Stimulated activated CD4-positive, alpha-beta T cell treated with anti-CD3 and anti-CD28 coated beads, Interleukin-4, amount 100 ng/mL, for 4 hours (primary cell): Measurements from ENCODE around the gene TMEM260.
"Not testable (repeated sequence)": the region's sequence is repeated elsewhere in the genome, so short reads cannot be mapped to it uniquely, and the experiment has no call there.

Source experiments
- DNase-seq, 2 experiments: peaks; one replicate each; pipeline ENCODE4 v3.0.0-alpha.2; 2020

Gene TMEM260

DNA sequence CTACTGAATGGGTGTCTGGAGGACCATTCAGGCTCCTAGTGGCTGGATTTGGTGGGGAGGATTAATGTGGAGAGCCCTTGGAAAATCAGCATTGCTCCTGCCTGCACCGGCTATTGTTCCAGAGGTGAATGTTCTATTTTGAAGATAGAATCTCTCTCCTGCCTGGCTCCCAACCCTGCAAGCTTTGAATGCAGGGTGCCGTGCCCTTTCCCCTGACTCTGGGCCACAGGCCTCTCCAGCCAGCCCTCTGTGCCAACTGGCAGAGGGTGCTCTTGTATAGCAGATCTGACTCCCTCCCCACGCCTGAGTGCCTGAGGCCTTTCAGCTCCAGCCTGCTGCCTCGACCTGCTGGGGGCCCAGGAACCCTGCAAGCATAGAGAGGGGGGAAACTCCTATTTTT is 106.8 kb downstream of the TMEM260 start:
- no peak for DNase-seq

DNA sequence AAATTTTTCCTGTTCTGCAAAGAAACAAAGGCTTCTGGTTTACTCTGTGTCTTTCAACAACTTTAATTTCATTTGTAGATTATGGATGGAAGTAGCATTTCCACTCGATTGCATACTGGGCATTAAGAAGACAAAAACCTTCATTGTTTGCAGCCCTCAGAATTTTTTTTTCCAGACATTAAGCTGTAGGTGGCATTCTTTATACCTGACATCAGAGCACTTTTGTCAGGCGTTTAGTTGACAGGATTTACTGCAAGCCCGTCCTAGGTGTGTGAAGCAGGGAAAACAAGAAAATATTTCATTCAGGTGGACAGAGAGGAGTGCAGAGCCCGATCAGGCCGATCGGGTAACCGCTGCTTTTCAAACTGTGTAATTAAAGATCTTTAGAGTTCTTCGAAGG is 107.5 kb downstream of the TMEM260 start:
- no peak for DNase-seq

DNA sequence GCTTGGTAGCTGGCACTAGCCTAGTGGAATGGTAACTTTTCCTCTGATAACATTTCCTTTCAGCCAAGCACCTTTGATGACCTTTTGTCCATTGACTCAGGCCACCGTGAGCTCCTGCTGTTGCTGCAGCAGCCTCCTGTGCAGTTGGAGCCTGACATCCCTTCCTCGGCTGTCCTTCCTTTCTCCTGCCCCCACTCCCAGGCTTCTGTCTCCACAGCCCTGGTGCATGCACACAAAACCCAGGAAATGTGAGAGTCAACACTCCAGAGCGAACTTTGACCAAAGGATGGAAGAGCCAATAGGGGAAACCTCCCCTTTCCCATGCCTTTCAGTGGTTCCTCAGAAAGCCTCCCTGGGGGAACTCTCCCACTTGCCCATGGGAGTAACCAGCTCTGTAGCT is 115.0 kb downstream of the TMEM260 start:
- no peak for DNase-seq

DNA sequence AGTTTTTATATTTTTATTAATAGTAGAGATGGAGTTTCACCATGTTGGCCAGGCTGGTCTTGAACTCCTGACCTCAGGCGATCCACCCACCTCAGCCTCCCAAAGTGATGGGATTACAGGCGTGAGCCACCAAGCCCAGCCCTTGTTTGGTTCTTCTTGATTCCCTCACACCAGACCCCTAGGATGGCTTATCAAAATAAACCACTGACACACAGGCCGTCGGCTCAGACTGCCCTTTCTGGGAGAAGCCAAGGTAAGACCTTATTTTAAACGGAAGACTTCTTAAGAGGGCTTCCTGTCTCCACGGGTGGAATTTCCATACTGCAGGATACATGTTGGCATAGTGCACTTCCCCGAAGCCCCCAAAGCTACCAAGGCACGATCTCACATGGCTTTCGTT is 115.6 kb downstream of the TMEM260 start:
- not testable (repeated sequence) for DNase-seq
